Panc1 (cell line): ENCODE data around the gene FBLN7.

ENCODE experiments used
- CTCF ChIP-seq: fragments of 450-650 bp; IDR thresholded peaks from 2 replicates; pipeline ENCODE4 v1.5.1; 2017; ENCODE audit warnings: mild to moderate bottlenecking
- REST ChIP-seq, 2 experiments: IDR thresholded peaks; 2 replicates each; pipeline ENCODE4 v1.6.1; 2011 to 2012; ENCODE audit warnings: low read depth in 2 of 2, control low read depth in 1 of 2, low read length in 1 of 2, mild to moderate bottlenecking in 1 of 2, moderate library complexity in 1 of 2; ENCODE audit not compliant: insufficient read depth in 1 of 2
- SIN3A ChIP-seq: IDR thresholded peaks from 2 replicates; pipeline ENCODE4 v1.6.1; 2012; ENCODE audit warnings: low read depth, mild to moderate bottlenecking, low read length, moderate library complexity, borderline replicate concordance; ENCODE audit not compliant: insufficient read depth

- TF ChIP-seq REST (IDR thresholded peaks at IDR 0.05; ENCODE audit: insufficient read depth in 1 of 2, low read depth in 2 of 2, low read length in 1 of 2) (no peak), CTCF (no peak), SIN3A (no peak)
Measured at GRCh38 chr2:112153179-112153490, 14.9 kb downstream of the FBLN7 start.
